Activated CD8-positive, alpha-beta memory T cell treated with anti-CD3 and anti-CD28 coated beads, Interleukin-2, amount 50 U/mL, for 48 hours (primary cell): Measurements from ENCODE around the gene CLTB.
A peak's percentile ranks its signal among the peaks of the same experiment; 100 is the strongest.

ENCODE experiments used
- DNase-seq: peaks from one replicate; pipeline ENCODE4 v3.0.0-alpha.2; 2020

The CLTB gene

DNA sequence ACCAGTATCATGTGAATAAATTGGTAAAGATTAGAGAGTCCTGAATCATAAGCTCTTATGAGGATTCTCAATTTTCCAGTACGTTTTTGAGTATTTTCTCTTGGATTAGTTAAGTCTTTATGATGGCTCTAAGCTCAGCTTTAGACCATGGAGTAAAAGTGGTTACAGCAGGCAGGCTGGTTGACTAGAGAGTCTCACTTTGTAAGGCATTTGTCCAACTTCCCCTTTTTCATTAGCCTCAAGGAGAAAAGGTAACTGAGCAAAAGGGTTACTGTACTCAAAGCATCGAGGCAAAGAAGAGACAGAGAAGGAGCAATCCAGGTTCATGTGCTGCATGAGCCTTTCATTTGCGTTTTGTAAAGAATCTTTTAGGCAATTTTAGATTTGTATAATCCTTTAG lies 36.5 kb downstream of the CLTB start:
- DNase-seq = no peak

DNA sequence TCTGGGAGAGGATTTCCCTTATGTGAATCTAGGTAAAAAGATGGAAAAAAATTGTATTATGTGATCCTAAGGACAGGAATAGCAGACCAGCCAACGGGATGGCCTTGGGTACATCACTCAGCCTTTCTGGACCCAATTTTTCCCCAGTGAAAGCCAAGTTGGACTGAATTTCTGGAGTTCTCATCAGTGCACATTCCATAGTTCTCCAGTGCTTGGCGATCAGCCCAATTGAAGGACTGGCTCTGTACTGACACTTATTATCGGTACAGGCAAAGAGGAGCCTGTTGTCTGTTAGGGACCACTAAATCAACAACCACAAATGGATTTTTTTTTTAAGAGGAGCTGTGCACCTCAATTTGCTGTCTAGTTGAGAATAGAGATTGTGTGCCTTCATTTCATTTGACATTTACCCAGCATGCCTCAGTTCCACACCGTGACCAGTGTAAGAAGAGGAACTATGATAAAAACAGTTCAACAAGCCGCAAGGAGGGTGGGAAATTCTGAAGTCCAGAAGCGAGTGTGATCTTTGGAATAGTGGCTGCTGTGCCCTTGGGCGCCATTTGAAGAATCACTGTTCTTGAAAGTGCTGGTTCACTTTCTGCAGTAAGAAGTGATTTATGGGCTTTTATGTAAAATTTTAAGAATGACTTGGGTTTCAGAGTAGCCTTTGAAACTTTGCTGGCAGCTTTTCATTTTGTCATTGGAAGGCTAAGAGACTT lies 43.1 kb downstream of the CLTB start:
- no peak for DNase-seq

DNA sequence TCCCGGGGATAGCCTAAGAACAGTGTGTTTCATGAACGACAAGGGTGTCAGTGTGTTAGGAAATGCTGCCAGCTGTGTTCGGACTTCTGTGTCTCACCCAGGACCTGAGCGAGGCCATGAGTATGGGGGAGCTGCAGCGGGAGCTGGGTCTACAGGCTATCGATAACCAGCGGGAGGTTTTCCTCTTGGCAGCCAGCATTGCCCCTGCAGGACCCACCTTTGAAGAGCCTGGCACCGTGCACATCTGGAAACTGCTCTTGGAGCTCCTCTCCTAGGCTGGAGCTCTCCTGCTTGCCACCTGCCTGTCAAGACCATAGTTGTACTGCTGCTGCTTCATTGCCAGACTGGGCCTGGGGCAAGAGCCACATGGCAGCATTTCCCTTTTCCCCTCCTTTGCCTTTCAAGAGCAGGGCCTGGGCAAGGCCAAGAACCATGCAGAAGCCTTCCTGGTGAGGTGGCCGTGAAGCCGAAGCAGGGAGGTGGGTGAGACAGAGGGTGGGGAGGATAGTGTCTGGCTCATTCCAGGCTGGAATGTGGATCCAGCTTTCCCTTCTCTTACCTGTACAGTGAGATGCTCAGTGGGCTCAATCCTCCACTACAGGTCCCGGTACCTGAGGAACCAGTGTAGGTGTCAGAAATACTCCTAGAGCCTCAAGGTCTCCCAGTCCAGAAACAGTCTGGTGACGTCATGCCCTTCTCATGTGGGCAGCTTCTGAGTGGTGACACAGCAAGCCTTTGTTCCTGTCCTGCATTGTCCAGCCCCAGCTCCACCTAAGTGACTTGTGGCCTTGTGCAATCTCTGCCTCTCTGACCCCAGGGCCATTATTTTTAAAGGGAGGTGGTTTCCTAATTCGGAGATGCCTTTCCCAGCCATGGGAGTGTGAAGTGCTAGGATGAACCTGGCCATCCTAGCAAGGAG lies 44.5 kb downstream of the CLTB start:
- no peak for DNase-seq

DNA sequence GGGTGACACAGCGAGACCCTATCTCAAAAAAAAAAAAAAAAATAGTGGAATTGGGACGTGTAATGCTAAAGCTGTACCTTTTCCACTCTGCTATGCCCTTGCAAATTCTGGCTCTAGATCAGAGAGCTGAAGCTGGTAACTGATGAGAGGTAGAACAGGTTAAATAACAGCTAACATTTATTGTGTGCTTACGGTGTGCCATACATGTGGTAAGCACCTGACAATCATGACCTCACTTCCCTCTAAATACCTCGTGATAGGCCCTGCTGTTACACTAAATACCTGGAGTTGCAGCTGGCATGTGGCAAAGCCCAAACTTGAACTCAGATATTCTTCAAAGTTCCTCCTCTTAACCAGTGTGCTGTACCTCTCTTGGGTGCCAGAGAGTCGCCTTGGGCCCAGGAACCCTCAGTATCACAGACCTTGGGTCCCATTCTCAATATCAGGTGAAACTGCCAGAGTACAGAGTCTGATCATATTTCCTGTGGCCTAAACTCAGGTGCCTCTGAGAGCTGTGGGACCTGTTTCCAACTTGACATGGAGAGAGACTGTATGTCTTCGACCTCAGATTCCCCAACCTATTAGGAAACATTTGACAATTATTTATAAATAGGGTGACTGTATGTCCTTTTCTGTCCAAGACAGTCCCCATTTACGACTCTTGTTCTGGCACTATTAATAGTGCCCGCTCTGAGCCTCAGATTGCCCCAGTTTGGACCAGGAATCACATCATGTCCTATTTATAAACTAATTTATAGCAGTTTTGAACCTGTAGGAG lies 46.2 kb downstream of the CLTB start:
- no peak for DNase-seq

DNA sequence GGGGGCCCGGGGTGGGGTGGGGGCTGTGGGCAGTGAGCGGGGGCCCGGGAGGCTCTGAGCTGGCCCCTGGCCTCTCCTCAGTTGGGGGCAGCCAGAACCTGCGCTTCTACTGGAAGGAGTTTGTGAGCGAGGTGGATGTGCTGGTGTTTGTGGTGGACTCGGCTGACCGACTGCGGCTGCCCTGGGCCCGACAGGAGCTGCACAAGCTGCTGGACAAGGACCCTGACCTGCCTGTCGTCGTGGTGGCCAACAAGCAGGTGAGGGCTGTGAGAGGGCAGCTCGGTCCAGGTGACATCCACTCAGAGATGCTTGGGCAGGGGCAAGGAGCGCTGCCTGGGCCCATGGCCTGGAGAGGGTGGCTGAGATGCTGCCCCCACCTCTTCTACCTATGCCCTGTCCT lies 47.6 kb downstream of the CLTB start:
- DNase-seq = no peak

DNA sequence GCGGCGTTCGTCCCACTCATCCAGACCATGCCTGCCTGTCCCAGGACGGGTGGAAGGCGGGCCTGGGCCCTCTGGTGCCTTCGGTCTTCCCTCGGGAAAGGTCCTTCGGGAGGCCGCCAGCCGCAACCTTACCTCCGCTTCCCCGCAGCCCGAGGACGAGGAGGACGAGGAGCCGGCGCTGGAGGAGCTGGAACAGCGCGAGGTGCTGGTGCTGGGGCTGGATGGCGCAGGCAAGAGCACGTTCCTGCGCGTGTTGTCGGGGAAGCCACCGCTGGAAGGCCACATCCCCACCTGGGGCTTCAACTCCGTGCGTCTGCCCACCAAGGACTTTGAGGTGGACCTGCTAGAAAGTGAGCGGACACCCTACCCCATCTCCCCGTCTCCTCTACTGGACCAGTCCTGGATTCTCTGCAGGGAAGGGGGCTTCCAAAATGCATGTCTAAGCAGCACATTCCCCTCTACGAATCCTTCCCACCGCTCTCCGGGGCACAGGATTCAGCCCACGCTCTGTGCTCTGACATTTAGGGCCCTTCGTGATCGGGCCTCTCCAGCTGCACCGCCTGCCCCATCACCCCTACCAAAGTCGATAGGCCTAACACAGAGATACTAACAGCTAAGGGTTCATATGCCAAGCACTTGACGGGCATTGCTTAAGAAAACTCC lies 50.0 kb downstream of the CLTB start:
- DNase-seq = no peak

DNA sequence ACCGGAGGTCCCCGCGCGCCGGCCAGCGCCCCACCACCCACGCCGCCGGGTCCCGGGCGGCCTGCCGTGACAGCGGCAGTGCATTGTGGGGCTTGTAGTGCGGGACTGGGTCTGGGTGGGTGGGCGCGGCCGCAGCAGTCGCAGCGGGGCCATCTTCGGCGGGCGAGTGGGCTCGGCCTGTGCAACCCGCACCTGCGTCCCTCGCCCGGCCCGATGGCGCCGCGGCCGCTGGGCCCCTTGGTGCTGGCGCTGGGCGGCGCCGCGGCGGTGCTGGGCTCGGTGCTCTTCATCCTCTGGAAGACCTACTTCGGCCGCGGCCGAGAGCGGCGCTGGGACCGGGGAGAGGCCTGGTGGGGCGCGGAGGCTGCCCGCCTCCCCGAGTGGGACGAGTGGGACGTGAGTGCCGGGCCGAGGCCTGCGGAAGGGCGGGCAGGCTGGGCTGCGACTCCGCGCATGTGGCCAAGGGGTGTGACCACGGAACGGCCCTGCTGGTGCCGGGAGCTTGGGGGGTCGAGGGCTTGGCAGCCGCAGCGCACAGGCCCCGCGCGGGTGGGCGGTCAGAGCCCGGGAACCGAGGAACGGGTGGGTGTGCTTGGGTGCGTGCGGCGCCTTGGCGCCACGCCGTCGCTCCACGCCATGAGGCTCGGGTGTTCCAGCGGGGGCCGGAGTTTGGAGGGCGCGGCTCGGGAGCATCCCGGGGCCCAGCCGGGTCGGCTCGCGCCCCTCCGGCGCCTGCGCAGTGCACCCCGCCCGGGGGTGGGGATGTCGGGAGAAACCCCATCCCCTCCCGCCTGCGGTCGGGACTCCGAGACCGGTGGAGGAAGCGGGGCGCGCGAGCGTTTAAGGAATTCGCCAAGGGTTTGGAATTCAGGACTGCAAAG lies 50.7 kb downstream of the CLTB start, which contains the start of gene ARL10:
TSS of gene ARL10 (plus strand) at position 137 of the 881 bp plus-strand sequence. CDS start at position 214, 77 bp downstream.
- peak; percentile 84 for DNase-seq

DNA sequence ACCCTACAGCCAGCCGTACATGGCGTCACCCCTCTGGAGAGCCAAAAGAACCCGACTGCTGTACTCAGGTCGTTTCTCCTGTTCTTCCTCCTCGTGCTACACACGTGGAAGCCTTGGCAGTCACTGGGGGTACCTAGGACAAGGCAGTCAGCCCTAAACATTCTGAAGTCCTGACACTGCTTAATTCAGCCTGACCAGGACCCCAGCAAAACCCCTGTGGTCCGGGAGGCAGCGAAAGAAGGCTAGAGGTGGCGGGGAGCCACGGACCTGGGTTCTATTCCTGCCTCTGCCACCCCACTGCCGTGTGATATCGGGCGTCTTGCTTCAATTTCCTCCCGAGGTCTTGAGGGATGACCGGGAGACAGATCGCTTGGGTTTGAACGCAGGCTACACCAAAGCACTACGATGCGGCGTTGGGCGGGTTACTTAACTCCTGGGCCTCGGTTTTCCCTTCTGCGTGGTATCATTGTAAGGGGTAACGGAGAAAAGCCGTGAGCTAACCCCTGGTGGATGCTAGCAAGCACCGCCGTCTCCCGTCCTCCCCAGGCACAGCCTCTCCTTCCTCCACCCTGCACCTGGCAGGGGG lies 51.5 kb downstream of the CLTB start:
- no peak for DNase-seq

DNA sequence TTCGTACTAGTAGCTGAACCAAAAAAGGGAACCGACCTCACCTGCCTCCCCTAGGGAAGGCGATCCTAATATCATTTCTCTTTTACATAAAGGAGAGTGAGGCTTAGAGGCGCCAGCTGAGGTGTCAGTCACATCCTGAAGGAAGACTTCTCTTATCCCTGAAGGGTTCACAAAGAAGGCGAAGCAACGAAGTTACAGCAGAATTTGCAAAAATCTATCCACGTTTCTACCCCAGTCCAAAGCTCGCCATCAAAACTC lies 54.2 kb downstream of the CLTB start:
- DNase-seq = no peak

DNA sequence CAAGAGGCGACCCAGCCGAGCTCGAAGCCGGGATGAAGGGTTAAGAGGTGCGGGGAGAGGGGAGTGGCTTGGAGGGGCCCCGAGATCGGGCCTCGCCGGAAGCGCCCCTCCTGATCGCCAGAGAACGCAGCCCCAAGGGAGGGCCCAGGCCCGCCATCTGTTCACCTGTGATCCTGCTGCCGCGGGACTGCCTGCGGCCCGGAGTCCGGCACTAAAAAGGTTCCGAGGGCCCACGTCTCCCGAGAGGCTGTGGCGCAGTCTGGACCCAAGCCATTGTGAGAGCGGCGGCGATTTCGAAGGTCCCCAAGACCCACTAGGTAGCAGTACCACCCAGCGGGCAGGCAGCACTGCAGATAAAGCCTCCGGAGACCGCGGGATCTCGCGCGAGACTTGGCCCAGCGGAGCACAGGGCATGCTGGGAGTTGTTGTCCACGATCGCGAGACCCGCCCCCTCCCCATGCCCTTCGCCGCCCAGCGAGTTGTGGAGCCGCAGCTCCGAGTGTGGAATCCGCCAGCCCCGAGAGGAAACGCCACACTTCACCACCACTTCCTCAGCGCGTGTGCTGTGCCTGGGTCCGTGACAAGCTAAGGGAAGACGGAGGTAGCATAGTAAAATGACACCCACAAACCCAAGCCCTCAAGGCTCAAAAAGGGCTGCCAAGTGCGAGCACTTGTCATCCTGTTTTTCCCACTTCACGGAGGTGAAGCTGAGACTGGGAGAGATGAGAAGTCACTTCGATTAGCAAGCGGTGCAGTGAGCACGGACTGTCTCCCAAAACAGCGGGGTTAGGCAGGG lies 54.7 kb downstream of the CLTB start, which contains the start of gene KIAA1191:
TSS of gene KIAA1191 (minus strand) at position 328 of the 796 bp plus-strand sequence. CDS start 2,256 bp downstream, outside the sequence.
- peak; percentile 94 for DNase-seq

DNA sequence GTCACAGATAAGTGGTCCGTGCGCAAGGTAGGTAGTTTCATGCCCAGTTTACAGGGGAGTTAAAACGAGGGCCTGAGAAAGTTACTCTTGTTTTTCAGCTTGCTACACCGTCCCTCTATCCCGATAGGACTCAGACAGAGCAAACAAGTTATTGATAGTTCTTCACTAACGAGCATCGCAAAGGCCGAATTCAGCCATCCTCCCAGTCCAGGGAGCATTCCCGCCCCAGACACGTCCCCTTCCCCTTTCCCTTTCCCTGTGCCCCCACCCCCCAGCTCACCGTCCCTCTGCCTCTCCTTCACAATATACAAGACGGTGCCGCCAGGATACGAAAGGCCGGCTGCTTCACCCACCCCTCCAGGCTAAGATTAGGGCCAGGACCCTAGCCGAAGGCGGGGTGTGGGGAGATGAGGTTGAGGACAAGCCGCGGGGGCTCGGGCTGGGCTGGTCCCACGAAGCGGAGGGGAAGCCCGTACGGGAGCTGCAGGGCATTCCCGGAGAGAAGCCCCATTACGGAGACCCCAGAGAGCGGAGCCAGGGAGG lies 55.4 kb downstream of the CLTB start:
- DNase-seq = no peak

DNA sequence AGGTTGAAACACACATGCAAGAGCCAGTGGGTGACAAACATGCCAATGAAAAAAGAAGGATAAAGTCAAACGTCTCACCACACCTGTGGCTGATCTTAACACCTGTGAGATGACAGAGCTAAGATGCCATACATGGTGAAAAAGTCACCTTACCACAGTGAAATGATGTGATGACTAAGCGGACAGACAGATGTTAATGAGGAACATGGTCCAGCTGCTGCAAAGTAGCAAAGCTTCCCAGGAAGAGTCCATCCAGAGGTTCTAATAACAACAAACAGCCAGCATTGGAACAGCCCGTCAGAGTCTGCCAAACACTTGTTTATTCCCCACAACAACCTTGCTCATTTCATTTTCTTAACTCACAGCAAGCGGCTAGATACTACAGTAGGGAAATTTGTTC lies 56.7 kb downstream of the CLTB start:
- no peak for DNase-seq

DNA sequence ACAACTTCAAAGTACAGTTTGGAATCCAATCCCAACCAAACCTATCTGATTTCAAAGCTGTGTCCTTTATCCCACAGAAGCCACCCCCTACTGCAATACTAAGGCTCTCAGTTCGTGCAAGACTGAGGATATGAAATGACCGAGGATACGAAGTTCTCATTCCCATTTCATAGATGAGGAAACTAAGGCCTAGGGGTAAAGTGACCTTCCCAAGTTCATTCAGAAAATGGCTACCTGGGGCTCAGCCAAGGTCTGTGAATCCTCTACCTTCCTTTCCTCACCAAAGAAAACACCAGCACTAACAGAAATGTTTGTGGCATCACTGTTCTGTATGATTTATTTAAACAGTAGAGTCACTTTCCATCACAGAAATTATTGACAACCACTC lies 60.2 kb downstream of the CLTB start:
- no peak for DNase-seq

DNA sequence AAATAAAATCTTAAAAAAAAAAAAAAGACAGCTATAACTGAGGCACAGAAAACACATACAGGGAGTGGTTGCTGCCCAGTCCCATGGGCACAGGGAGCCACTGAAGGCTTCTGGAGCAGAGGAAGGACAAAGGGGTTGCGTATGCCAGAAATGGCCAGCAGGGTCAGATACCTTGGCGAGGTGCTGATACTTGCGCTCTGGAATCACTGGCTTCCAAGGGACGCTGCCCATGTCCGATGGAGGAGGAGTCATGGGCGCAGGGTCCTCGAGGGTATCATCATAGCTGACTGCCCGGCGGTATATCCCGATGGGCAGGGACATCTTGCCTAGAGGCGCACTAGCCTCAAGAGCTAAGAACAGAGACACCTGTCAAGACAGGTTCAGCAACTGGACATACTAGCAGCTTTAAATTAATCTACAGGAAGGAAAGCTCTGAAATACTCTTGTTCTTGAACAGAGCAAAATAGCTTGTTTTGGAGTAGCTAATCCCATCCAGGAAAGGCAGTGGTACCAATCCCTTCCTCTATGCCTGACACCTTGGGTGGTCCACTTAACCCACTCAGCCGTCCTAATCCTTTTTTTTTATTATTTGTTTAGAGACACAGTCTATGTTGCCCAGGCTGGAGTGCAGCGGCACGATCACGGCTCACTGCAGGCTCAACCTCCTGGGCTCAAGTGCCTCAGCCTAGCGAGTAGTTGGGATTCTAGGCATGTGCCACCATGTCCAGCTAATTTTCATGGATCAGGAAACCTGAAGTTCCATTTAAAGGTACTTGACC lies 60.8 kb downstream of the CLTB start:
- DNase-seq = no peak

DNA sequence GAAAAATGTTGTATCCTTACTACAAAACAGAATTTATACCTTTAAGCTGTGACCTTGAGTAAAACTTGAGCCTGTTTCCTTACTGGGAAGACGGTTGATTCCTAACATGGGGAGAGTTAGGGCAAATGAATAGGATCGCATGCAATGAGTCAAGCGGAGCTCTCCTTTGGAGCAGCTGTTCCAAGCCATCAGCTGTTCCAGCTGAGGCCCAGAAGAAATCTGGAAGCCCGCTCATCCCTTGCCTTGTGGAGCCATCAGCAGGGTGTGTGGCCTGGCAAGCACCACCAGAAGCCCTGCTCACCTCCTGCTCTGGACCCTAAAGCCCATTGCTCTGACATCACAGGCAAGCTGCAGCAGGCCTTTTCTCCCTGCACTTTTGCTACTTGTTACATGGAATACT lies 62.8 kb downstream of the CLTB start:
- no peak for DNase-seq

DNA sequence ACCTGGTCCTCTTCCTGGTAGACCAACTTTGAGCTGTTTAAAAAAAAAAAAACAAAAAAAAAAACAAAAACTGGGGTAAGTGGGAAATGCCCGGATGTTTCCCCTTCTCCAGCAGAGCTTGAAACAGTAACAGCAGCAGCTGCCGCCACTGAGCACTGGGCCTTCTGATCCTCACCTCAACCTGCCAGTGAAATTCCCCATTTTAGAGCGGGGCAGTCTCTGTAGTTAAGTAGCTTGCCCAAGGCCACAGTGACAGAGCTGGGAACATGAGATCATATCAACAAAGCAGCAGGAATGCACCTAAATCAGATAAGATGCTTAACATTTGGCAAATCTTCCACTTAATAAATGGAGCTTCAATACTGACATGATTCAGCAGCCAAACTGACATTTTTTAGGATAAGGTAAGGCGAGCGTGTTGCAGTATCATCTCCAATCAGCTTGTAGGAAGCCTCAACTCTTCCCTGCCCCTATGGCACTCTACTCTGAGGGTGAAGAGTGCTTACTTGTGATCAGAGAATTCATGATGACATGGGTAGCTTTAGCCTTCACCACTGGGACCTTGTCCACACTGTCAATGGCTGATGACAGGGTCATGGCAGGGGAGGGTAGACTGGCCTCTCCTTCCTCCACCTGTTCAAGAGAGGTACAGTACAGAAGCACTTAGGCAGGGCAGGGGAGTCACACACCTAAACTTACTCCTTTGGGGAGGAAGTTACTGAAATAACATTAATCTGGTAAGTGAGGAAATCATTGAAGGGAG lies 64.0 kb downstream of the CLTB start:
- no peak for DNase-seq

DNA sequence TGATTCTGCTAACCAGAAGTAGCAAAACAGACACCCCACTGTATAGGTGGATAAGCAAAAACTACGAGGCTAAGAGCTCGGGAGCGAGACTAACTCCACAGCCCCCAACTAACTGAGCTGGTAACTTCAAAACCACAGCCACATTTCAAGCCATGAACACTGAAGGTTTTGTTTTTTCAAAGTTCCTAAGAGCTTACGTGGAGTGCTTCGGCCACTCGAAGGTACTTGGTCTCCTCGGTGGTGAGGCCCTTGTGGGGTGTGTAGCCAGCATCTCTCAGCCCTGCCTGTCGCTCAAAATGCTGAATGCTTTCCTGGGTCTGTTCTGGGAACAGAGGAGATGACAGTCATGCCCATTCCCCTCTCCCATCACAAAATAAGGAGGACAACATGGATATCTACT lies 65.9 kb downstream of the CLTB start:
- no peak for DNase-seq

DNA sequence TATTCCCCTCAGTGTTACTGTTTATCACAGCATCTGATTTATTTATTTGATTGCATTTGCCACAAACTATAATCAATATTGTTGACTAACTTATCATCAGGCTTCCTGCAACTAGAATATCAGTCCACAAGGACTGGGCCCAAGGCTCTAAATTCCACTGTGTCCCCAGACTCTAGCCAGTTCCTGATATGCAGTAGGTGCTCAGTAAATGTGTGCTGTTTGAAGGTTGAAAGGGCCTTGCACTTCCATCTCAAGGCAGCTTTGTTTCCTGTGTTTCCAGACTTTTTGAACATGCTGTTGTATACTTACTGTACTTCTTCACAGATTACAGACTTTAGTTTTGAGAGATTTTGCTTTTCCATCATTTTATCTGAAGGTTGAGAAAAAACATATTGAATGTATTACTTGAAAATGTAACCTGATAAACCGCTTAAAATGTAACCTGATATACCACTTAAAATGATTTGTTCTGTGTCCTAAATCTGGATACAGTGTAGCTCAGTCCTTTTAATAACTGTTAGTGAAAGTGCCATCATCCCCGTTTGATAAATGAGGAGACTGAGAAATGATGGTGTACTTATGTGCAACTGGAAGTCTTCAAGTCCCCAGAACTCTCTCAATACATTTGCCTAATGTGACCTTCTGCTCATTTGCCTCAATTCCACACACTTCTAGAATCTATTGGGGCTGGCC lies 73.4 kb downstream of the CLTB start:
- no peak for DNase-seq
